GM12878 (cell line): Measurements from ENCODE around the gene RNASE7. TPM values are rescaled to one million over a fixed set of nuclear protein-coding genes. Genes with fewer than 3 reads are reported as not detected.

Source experiments
- ATAC-seq: fragments of 200-7000 bp; cut with Tn5 transposase; 3 replicates; pipeline ENCODE4 v1.9.1; 2020; ENCODE audit warnings: mild to moderate bottlenecking, moderate library complexity
- BruUV-seq: library from RNA; stranded (reverse); fragments of 400-500 nt; replicated peaks from 2 replicates; lab custom pipeline; 2021; lab: Mats Ljungman, UMichigan
- CTCF ChIA-PET: fragments of 300-600 bp; sonication (Branson Sonifier 250); formaldehyde crosslinking; extraction: SDS; loops from one replicate; lab custom pipeline; 2021; ENCODE audit warnings: inconsistent platforms; lab: Yijun Ruan, JAX
- POLR2A ChIA-PET: fragments of 350-600 bp; formaldehyde crosslinking; extraction: SDS; loops from one replicate; lab custom pipeline; 2021; ENCODE audit warnings: inconsistent platforms; lab: Charles Lee
- RAD21 ChIA-PET: fragments of 300-600 bp; sonication (Branson Sonifier 250); formaldehyde crosslinking; loops from one replicate; lab custom pipeline; 2023; ENCODE audit warnings: antibody characterized with exemption; ENCODE audit not compliant: unreplicated experiment; lab: Charles Lee
- SMC1A ChIA-PET: fragments of 300-600 bp; sonication (Branson Sonifier 250); formaldehyde crosslinking; loops from one replicate; lab custom pipeline; 2023; ENCODE audit not compliant: unreplicated experiment, uncharacterized antibody; lab: Charles Lee
- DNase-seq: peaks from one replicate; pipeline ENCODE4 v3.0.0-alpha.2; 2011; ENCODE audit warnings: low read depth, low spot score
- FAIRE-seq: peaks from 3 replicates; lab custom pipeline; 2011; peaks lifted over from hg19 to GRCh38; lab: Jason Lieb, UNC
- H2AFZ ChIP-seq: 2 replicates; pipeline ENCODE4 v1.6.0; 2011; ENCODE audit warnings: low read depth, low read length, control low read depth; ENCODE audit not compliant: control insufficient read depth
- H3K27ac ChIP-seq: 2 replicates; pipeline ENCODE4 v1.5.1; 2011; ENCODE audit warnings: control low read depth; ENCODE audit not compliant: control insufficient read depth, insufficient read depth
- H3K27me3 ChIP-seq, 2 experiments: replicated peaks in 1 of 2; 2 replicates each; pipeline versions ENCODE4 v1.6.0 to v1.6.1; 2011; ENCODE audit warnings: low read length in 1 of 2; ENCODE audit not compliant: control insufficient read depth in 2 of 2, insufficient read depth in 2 of 2
- H3K36me3 ChIP-seq, 2 experiments: 2 replicates each; pipeline ENCODE4 v1.5.1; 2011; ENCODE audit warnings: low read length in 1 of 2; ENCODE audit not compliant: control insufficient read depth in 2 of 2, insufficient read depth in 2 of 2
- H3K4me1 ChIP-seq: 2 replicates; pipeline ENCODE4 v1.6.1; 2011; ENCODE audit warnings: mild to moderate bottlenecking, low read length, moderate library complexity, mixed read lengths; ENCODE audit not compliant: control insufficient read depth, insufficient read depth
- H3K4me2 ChIP-seq: 2 replicates; pipeline ENCODE4 v1.6.0; 2011; ENCODE audit warnings: control low read depth; ENCODE audit not compliant: control insufficient read depth, insufficient read depth
- H3K4me3 ChIP-seq: fragments of 200-600 bp; sonication (generic); 2 replicates; pipeline ENCODE4 v1.5.1; 2016
- H3K79me2 ChIP-seq: 2 replicates; pipeline ENCODE4 v1.6.0; 2011; ENCODE audit warnings: low read length; ENCODE audit not compliant: control insufficient read depth, insufficient read depth
- H3K9ac ChIP-seq: 2 replicates; pipeline ENCODE4 v1.8.0; 2011; ENCODE audit warnings: low read length, control low read depth, mixed read lengths; ENCODE audit not compliant: control insufficient read depth, insufficient read depth
- H3K9me3 ChIP-seq: replicated peaks from 3 replicates; pipeline ENCODE4 v1.5.1; 2011; ENCODE audit warnings: mild to moderate bottlenecking, low read length; ENCODE audit not compliant: control insufficient read depth, insufficient read depth
- H4K20me1 ChIP-seq: 2 replicates; pipeline ENCODE4 v1.6.0; 2011; ENCODE audit not compliant: control insufficient read depth, insufficient read depth
- BACH1 ChIP-seq: fragments of 450-650 bp; IDR thresholded peaks from 2 replicates; pipeline ENCODE4 v1.6.1; 2017; ENCODE audit warnings: mild to moderate bottlenecking, borderline replicate concordance
- BHLHE40 ChIP-seq, 2 experiments: fragments of 450-650 bp in 1 of 2; IDR thresholded peaks; 2 replicates each; pipeline ENCODE4 v1.6.1; 2011 to 2017; ENCODE audit warnings: low read depth in 2 of 2, borderline replicate concordance in 1 of 2, improper control_type of control experiment in 1 of 2, low read length in 1 of 2, mild to moderate bottlenecking in 1 of 2
- DPF2 ChIP-seq: fragments of 450-650 bp; IDR thresholded peaks from 2 replicates; pipeline ENCODE4 v1.6.1; 2017; ENCODE audit warnings: mild to moderate bottlenecking
- E2F4 ChIP-seq: IDR thresholded peaks from 2 replicates; pipeline ENCODE4 v1.6.1; 2012; ENCODE audit warnings: low read depth, low read length, improper control_type of control experiment
- EP300 ChIP-seq, 2 experiments: fragments of 150-350 bp in 1 of 2; IDR thresholded peaks; 2 replicates each; pipeline ENCODE4 v1.6.1; 2011 to 2012; ENCODE audit warnings: low read depth in 2 of 2, low read length in 2 of 2, borderline replicate concordance in 1 of 2, improper control_type of control experiment in 1 of 2, inconsistent platforms in 1 of 2; ENCODE audit not compliant: control insufficient read depth in 1 of 2
- ESRRA ChIP-seq: IDR thresholded peaks from 2 replicates; pipeline ENCODE4 v1.6.1; 2012; ENCODE audit warnings: mild to moderate bottlenecking, low read length, improper control_type of control experiment
- IKZF1 ChIP-seq: fragments of 450-650 bp; conservative IDR thresholded peaks from 2 replicates; pipeline ENCODE4 v1.6.1; 2017; ENCODE audit warnings: antibody characterized with exemption, mild to moderate bottlenecking
- IRF4 ChIP-seq: IDR thresholded peaks from 2 replicates; pipeline ENCODE4 v1.6.1; 2011; ENCODE audit warnings: low read depth, low read length
- IRF5 ChIP-seq: fragments of 450-650 bp; IDR thresholded peaks from 2 replicates; pipeline ENCODE4 v1.6.1; 2017; ENCODE audit warnings: borderline replicate concordance
- JUNB ChIP-seq: IDR thresholded peaks from 2 replicates; pipeline ENCODE4 v1.6.1; 2016; ENCODE audit warnings: antibody characterized with exemption, mild to moderate bottlenecking
- KLF5 ChIP-seq: fragments of 450-650 bp; IDR thresholded peaks from 2 replicates; pipeline ENCODE4 v1.6.1; 2014; ENCODE audit warnings: mild to moderate bottlenecking; ENCODE audit not compliant: partially characterized antibody
- MTA3 ChIP-seq: IDR thresholded peaks from 2 replicates; pipeline ENCODE4 v1.6.1; 2012; ENCODE audit warnings: low read length, inconsistent platforms, borderline replicate concordance
- NFIC ChIP-seq: IDR thresholded peaks from 2 replicates; pipeline ENCODE4 v1.6.1; 2012; ENCODE audit warnings: low read depth, mild to moderate bottlenecking, inconsistent platforms, low read length, moderate library complexity
- PAX5 ChIP-seq: IDR thresholded peaks from 2 replicates; pipeline ENCODE4 v1.6.1; 2011; ENCODE audit warnings: low read depth, low read length, borderline replicate concordance
- SREBF1 ChIP-seq: IDR thresholded peaks from 2 replicates; pipeline ENCODE4 v1.6.1; 2012; ENCODE audit warnings: mild to moderate bottlenecking, low read length
- SREBF2 ChIP-seq: IDR thresholded peaks from 2 replicates; pipeline ENCODE4 v1.6.1; 2012; ENCODE audit warnings: mild to moderate bottlenecking, low read length
- SUPT20H ChIP-seq: IDR thresholded peaks from 2 replicates; pipeline ENCODE4 v1.6.1; 2011; ENCODE audit warnings: low read depth, mild to moderate bottlenecking, low read length, moderate library complexity, borderline replicate concordance; ENCODE audit not compliant: control insufficient read depth
- ZNF217 ChIP-seq: fragments of 450-650 bp; IDR thresholded peaks from 2 replicates; pipeline ENCODE4 v1.6.1; 2017; ENCODE audit warnings: antibody characterized with exemption, mild to moderate bottlenecking
- WGBS: methylation state at CpG from one replicate; pipeline ENCODE4 v1.1.6; 2016; ENCODE audit warnings: low lambda C conversion rate; ENCODE audit not compliant: insufficient replicate concordance, insufficient coverage; ENCODE audit errors: missing lambda C conversion rate; 5-methylcytosine and 5-hydroxymethylcytosine counted together
- in situ Hi-C: fragments of 300-500 bp; cut with MboI; formaldehyde crosslinking; loops from 9 replicates; pipeline ENCODE4 v1.14.3; 2018; ENCODE audit warnings: mixed read lengths
- intact Hi-C: fragments of 100-400 bp; cut with micrococcal nuclease; formaldehyde crosslinking; loops from one replicate; pipeline ENCODE4 v1.14.2; 2022; ENCODE audit not compliant: unreplicated experiment
- polyA plus RNA-seq, 11 experiments: library from polyadenylated mRNA; depleted of rRNA in 4 of 11; unstranded in 6 of 11; stranded (reverse) in 5 of 11; fragments of >200 nt; fragmentation: Nextera tagmentation in 4 of 11; fragmentation: Illumina TruSeq in 1 of 11; extraction: Ambion mirVana in 4 of 11; extraction: Trizol in 1 of 11; gene quantifications; 1 replicate in 1 of 11; 2 replicates in 10 of 11; pipeline versions ENCODE4 v1.2.1 to v1.2.3, GENCODE V29; 2011 to 2016; ENCODE audit warnings: inconsistent platforms in 2 of 11, missing spikeins in 2 of 11, low read depth in 1 of 11
- total RNA-seq, 4 experiments: library from RNA; depleted of rRNA in 3 of 4; stranded (reverse); fragments of >200 nt in 3 of 4; fragmentation: Illumina TruSeq in 1 of 4; extraction: Trizol in 1 of 4; gene quantifications; 2 replicates each; pipeline versions ENCODE4 v1.2.1 to v1.2.3, GENCODE V29; 2013 to 2021

The RNASE7 gene
- total and polyA plus RNA-seq, 10 of the 15 experiments (the other 5 are each of a cell fraction or from before 2014, with no cell fraction given) = not detected

- intact Hi-C loops = no loop called here
- 63% methylated on average over 7 of the region's 7 CpGs for WGBS
- no peaks in the 10 kb centered on the region for H3K9me3 ChIP-seq
- ChIA-PET CTCF (interaction anchor here (0.9 to 2.4 kb wide), 4 partner anchors 22 to 66 kb away, joined by 4 to 14 read pairs (median 5); no protein-coding TSS in a partner anchor), POLR2A (no interaction called here), RAD21 (interaction anchor here (1.4 kb wide), 1 partner anchor 18 kb away, joined by 3 read pairs; no protein-coding TSS in a partner anchor), SMC1A (interaction anchor here (0.7 kb wide), 1 partner anchor 68 kb away, joined by 3 read pairs; no protein-coding TSS in a partner anchor)
- H3K4me1 ChIP-seq = peaks cover 8% of the 10 kb centered on the region
- no peaks in the 10 kb centered on the region for H4K20me1 ChIP-seq
- H2AFZ ChIP-seq = no peak overlapping the region
- H3K4me2 ChIP-seq = no peak overlapping the region
- no peak for FAIRE-seq
- no peaks in the 10 kb centered on the region for H3K79me2 ChIP-seq
- no TSS peak for BruUV-seq
- H3K9ac ChIP-seq = no peak overlapping the region
- H3K4me3 ChIP-seq = no peak overlapping the region
- TF ChIP-seq NFIC (no peak), KLF5 (no peak), ZNF217 (no peak), SREBF2 (no peak), BACH1 (no peak), JUNB (no peak), DPF2 (no peak), IRF4 (no peak), IKZF1 (no peak), IRF5 (no peak), SREBF1 (no peak), PAX5 (no peak), MTA3 (no peak), ESRRA (no peak), SUPT20H (no peak), E2F4 (no peak), BHLHE40 (IDR thresholded peaks at IDR 0.05; ENCODE audit: borderline replicate concordance in 1 of 2, low read depth in 2 of 2, low read length in 1 of 2) (no peak), EP300 (IDR thresholded peaks at IDR 0.05; ENCODE audit: borderline replicate concordance in 1 of 2, control insufficient read depth in 1 of 2, low read depth in 2 of 2, low read length in 2 of 2) (no peak)
- H3K36me3 ChIP-seq = no peaks in the 10 kb centered on the region
- peaks cover 0 to under 1% of the 10 kb centered on the region in 2 experiments; a peak in 1 of 4 replicates for H3K27me3 ChIP-seq
- no peak for DNase-seq
- in situ Hi-C loops = no loop called here
- no peak for ATAC-seq
- no peak overlapping the region for H3K27ac ChIP-seq
These were observed 5.4 kb upstream of the RNASE7 start for GRCh38 chr14:21036751-21037150.
